ENCODE data around the gene NRXN3.
A peak's percentile ranks its signal among the peaks of the same experiment; 100 is the strongest.

NRXN3 gene

GRCh38 chr14:78875049-78875448 is 704.9 kb downstream of the NRXN3 start:
- H3K4me3 ChIP-seq (ENCODE audit: low read depth, low read length), result no peak overlapping the region
- TF ChIP-seq CTCF (IDR thresholded peaks at IDR 0.05; ENCODE audit: borderline replicate concordance, insufficient read depth, low read depth, low read length), result no peak

GRCh38 chr14:78885884-78886283 is 715.7 kb downstream of the NRXN3 start:
- no peak for TF ChIP-seq CTCF (IDR thresholded peaks at IDR 0.05; ENCODE audit: borderline replicate concordance, insufficient read depth, low read depth, low read length)
- no peak overlapping the region for H3K4me3 ChIP-seq (ENCODE audit: low read depth, low read length)

GRCh38 chr14:78897443-78897842 is 727.3 kb downstream of the NRXN3 start:
- no peak overlapping the region for H3K4me3 ChIP-seq (ENCODE audit: low read depth, low read length)
- TF ChIP-seq CTCF (IDR thresholded peaks at IDR 0.05; ENCODE audit: borderline replicate concordance, insufficient read depth, low read depth, low read length), result no peak

GRCh38 chr14:78902010-78902623 is 731.9 kb downstream of the NRXN3 start:
- H3K4me3 ChIP-seq (ENCODE audit: low read depth, low read length), result no peak overlapping the region
- TF ChIP-seq CTCF (IDR thresholded peaks at IDR 0.05; ENCODE audit: borderline replicate concordance, insufficient read depth, low read depth, low read length), result peak; percentile 58; the same call in 1 of the 2 replicates

- no peak for TF ChIP-seq CTCF (IDR thresholded peaks at IDR 0.05; ENCODE audit: borderline replicate concordance, insufficient read depth, low read depth, low read length)
- no peak overlapping the region for H3K4me3 ChIP-seq (ENCODE audit: low read depth, low read length)
Measured at GRCh38 chr14:78904094-78904493, 733.9 kb downstream of the NRXN3 start.

GRCh38 chr14:78917462-78917861 is 747.3 kb downstream of the NRXN3 start:
- no peak overlapping the region for H3K4me3 ChIP-seq (ENCODE audit: low read depth, low read length)
- TF ChIP-seq CTCF (IDR thresholded peaks at IDR 0.05; ENCODE audit: borderline replicate concordance, insufficient read depth, low read depth, low read length), result no peak

- no peak overlapping the region for H3K4me3 ChIP-seq (ENCODE audit: low read depth, low read length)
- TF ChIP-seq CTCF (IDR thresholded peaks at IDR 0.05; ENCODE audit: borderline replicate concordance, insufficient read depth, low read depth, low read length), result no peak
Measured at GRCh38 chr14:78921856-78922255, 751.7 kb downstream of the NRXN3 start.
